Neural progenitor cell (in vitro differentiated cells): ENCODE data around the gene NHSL1. TPM values are rescaled to one million over a fixed set of nuclear protein-coding genes. Genes with fewer than 3 reads are reported as not detected.

Experiments used
- DNase-seq: peaks from one replicate; pipeline ENCODE4 v3.0.0-alpha.2; 2016; ENCODE audit warnings: low spot score
- H2AFZ ChIP-seq: fragments of 200-600 bp; sonication (generic); replicated peaks from 2 replicates; pipeline ENCODE4 v1.6.1; 2016; ENCODE audit warnings: antibody characterized with exemption
- H3F3A ChIP-seq: fragments of 200-600 bp; sonication (generic); 2 replicates; pipeline ENCODE4 v1.6.1; 2016; ENCODE audit warnings: antibody characterized with exemption, low read depth
- H3K27ac ChIP-seq: fragments of 200-600 bp; sonication (generic); 2 replicates; pipeline ENCODE4 v1.5.1; 2016; ENCODE audit warnings: mild to moderate bottlenecking
- H3K27me3 ChIP-seq: fragments of 200-600 bp; sonication (generic); 2 replicates; pipeline ENCODE4 v1.6.1; 2016; ENCODE audit warnings: mild to moderate bottlenecking, moderate library complexity
- H3K36me3 ChIP-seq: fragments of 200-600 bp; sonication (generic); 2 replicates; pipeline ENCODE4 v1.5.1; 2016
- H3K4me1 ChIP-seq: fragments of 200-600 bp; sonication (generic); 2 replicates; pipeline ENCODE4 v1.6.1; 2016; ENCODE audit warnings: mixed run types
- H3K4me2 ChIP-seq: fragments of 200-600 bp; sonication (generic); 2 replicates; pipeline ENCODE4 v1.6.1; 2016
- H3K4me3 ChIP-seq: fragments of 200-600 bp; sonication (generic); 2 replicates; pipeline ENCODE4 v1.5.1; 2016
- H3K79me2 ChIP-seq: fragments of 200-600 bp; sonication (generic); 2 replicates; pipeline ENCODE4 v1.6.1; 2016; ENCODE audit warnings: low read depth
- H3K9ac ChIP-seq: fragments of 200-600 bp; sonication (generic); 2 replicates; pipeline ENCODE4 v1.6.1; 2016
- H3K9me3 ChIP-seq: fragments of 200-600 bp; sonication (generic); 2 replicates; pipeline ENCODE4 v1.5.1; 2016; ENCODE audit warnings: low read depth
- H4K20me1 ChIP-seq: fragments of 200-600 bp; sonication (generic); 2 replicates; pipeline ENCODE4 v1.6.1; 2016; ENCODE audit warnings: low read depth
- H3K27ac Mint-ChIP-seq: 3 replicates; pipeline ENCODE4 v1.8.0; 2021; ENCODE audit warnings: mixed read lengths
- H3K27me3 Mint-ChIP-seq: 2 replicates; pipeline ENCODE4 v1.8.0; 2022; ENCODE audit warnings: low read depth, mild to moderate bottlenecking, inconsistent platforms, moderate library complexity, mixed read lengths; ENCODE audit not compliant: insufficient read depth
- H3K36me3 Mint-ChIP-seq: 3 replicates; pipeline ENCODE4 v1.8.0; 2021; ENCODE audit warnings: mixed read lengths
- H3K4me1 Mint-ChIP-seq: 3 replicates; pipeline ENCODE4 v1.8.0; 2021; ENCODE audit warnings: mixed read lengths
- H3K4me3 Mint-ChIP-seq: 3 replicates; pipeline ENCODE4 v1.8.0; 2021; ENCODE audit warnings: mild to moderate bottlenecking, moderate library complexity, mixed read lengths
- H3K9me3 Mint-ChIP-seq: 3 replicates; pipeline ENCODE4 v1.8.0; 2020; ENCODE audit warnings: mixed read lengths
- EZH2 ChIP-seq: fragments of 200-600 bp; sonication (generic); IDR thresholded peaks from 2 replicates; pipeline ENCODE4 v1.6.1; 2017; ENCODE audit warnings: antibody characterized with exemption, mild to moderate bottlenecking, moderate library complexity
- EZH2phosphoT487 ChIP-seq: fragments of 200-600 bp; sonication (generic); IDR thresholded peaks from 2 replicates; pipeline ENCODE4 v1.6.1; 2017; ENCODE audit warnings: antibody characterized with exemption
- total RNA-seq: library from RNA; depleted of rRNA; stranded (reverse); fragments of >200 nt; gene quantifications from 2 replicates; pipeline ENCODE4 v1.2.3, GENCODE V29; 2015; ENCODE audit warnings: low replicate concordance
- TF ChIP-seq, protein P1 (sequence below): fragments of 200-600 bp; sonication (generic); IDR thresholded peaks from 2 replicates; pipeline ENCODE4 v1.5.1; 2017; ENCODE audit warnings: antibody characterized with exemption, mild to moderate bottlenecking

NHSL1 gene
- total RNA-seq, 1 donor from 2014 or later = 12.1 TPM

DNA sequence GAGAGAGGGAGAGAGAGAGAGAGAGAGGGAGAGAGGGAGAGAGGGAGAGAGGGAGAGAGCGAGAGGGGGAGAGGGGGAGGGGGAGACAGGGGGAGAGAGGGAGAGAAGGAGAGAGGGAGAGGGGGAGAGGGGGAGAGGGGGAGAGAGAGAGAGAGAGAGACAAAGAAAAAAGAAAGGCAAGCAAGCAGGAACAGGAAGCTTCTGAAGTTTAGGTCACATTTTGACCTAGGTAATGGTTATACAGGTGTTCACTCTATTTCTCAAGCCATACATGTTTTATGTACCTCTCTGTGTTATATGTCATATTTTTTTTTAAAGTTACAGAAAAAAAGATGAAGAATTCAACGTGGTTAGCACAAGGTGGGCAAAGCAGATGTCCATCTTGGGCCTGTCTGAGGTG lies 9.4 kb downstream of the NHSL1 start:
- Histone ChIP-seq H3K27ac (no peak overlapping the region), H2AFZ (no peak overlapping the region), H3K36me3 (no peaks in the 10 kb centered on the region), H3K4me3 (no peak overlapping the region), H3K4me1 (peaks cover 48% of the 10 kb centered on the region), H3K27me3 (no peaks in the 10 kb centered on the region), H3K9me3 (no peaks in the 10 kb centered on the region), H3K79me2 (no peaks in the 10 kb centered on the region), H4K20me1 (peaks cover 22% of the 10 kb centered on the region), H3K9ac (no peak overlapping the region), H3K4me2 (no peak overlapping the region), H3F3A (peaks cover 20% of the 10 kb centered on the region)
- Mint-ChIP-seq H3K4me3 (no peak overlapping the region), H3K27ac (peak overlapping the region; percentile 12), H3K9me3 (no peaks in the 10 kb centered on the region), H3K4me1 (peaks cover 69% of the 10 kb centered on the region), H3K27me3 (no peaks in the 10 kb centered on the region), H3K36me3 (peaks cover 15% of the 10 kb centered on the region)
- TF ChIP-seq EZH2 = no peak
- TF ChIP-seq, protein P1, sequence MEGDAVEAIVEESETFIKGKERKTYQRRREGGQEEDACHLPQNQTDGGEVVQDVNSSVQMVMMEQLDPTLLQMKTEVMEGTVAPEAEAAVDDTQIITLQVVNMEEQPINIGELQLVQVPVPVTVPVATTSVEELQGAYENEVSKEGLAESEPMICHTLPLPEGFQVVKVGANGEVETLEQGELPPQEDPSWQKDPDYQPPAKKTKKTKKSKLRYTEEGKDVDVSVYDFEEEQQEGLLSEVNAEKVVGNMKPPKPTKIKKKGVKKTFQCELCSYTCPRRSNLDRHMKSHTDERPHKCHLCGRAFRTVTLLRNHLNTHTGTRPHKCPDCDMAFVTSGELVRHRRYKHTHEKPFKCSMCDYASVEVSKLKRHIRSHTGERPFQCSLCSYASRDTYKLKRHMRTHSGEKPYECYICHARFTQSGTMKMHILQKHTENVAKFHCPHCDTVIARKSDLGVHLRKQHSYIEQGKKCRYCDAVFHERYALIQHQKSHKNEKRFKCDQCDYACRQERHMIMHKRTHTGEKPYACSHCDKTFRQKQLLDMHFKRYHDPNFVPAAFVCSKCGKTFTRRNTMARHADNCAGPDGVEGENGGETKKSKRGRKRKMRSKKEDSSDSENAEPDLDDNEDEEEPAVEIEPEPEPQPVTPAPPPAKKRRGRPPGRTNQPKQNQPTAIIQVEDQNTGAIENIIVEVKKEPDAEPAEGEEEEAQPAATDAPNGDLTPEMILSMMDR = no peak
- TF ChIP-seq EZH2phosphoT487 = no peak
- DNase-seq = no peak

- H2AFZ ChIP-seq = no peak overlapping the region
- no peak for DNase-seq
- H3K27me3 Mint-ChIP-seq = peaks cover 2% of the 10 kb centered on the region
- H3K27me3 ChIP-seq = no peaks in the 10 kb centered on the region
- no peak overlapping the region for H3K27ac ChIP-seq
- no peak overlapping the region for H3K4me3 ChIP-seq
- H3K4me2 ChIP-seq = no peak overlapping the region
- no peak overlapping the region for H3K9ac ChIP-seq
- H3K36me3 Mint-ChIP-seq = peaks cover 20% of the 10 kb centered on the region
- H3K4me1 Mint-ChIP-seq = peaks cover 66% of the 10 kb centered on the region
- H3K9me3 Mint-ChIP-seq = no peaks in the 10 kb centered on the region
- H3K27ac Mint-ChIP-seq = peak overlapping the region; percentile 55
- peaks cover 20% of the 10 kb centered on the region for H3F3A ChIP-seq
- TF ChIP-seq, protein P1 = no peak
- no peak for TF ChIP-seq EZH2phosphoT487
- no peak for TF ChIP-seq EZH2
- H3K79me2 ChIP-seq = no peaks in the 10 kb centered on the region
- no peaks in the 10 kb centered on the region for H3K9me3 ChIP-seq
- peaks cover 13% of the 10 kb centered on the region for H4K20me1 ChIP-seq
- H3K4me3 Mint-ChIP-seq = no peak overlapping the region
- H3K4me1 ChIP-seq = peaks cover 36% of the 10 kb centered on the region
- H3K36me3 ChIP-seq = no peaks in the 10 kb centered on the region
Measured at GRCh38 chr6:138487102-138487604, 12.1 kb downstream of the NHSL1 start.

GRCh38 chr6:138486249-138487101 lies 12.8 kb downstream of the NHSL1 start:
- Mint-ChIP-seq H3K36me3 (peaks cover 25% of the 10 kb centered on the region), H3K27ac (peak overlapping the region; percentile 55), H3K4me3 (peak overlapping the region; percentile 64), H3K9me3 (no peaks in the 10 kb centered on the region), H3K27me3 (peaks cover 2% of the 10 kb centered on the region), H3K4me1 (peaks cover 59% of the 10 kb centered on the region)
- Histone ChIP-seq H3K4me3 (no peak overlapping the region), H3K27ac (peak overlapping the region; percentile 21), H3K79me2 (no peaks in the 10 kb centered on the region), H3K9ac (no peak overlapping the region), H3K27me3 (no peaks in the 10 kb centered on the region), H3K4me1 (peaks cover 30% of the 10 kb centered on the region), H3K36me3 (no peaks in the 10 kb centered on the region), H3F3A (peaks cover 20% of the 10 kb centered on the region), H4K20me1 (peaks cover 13% of the 10 kb centered on the region), H3K9me3 (no peaks in the 10 kb centered on the region), H3K4me2 (peak overlapping the region; percentile 67), H2AFZ (no peak overlapping the region)
- TF ChIP-seq EZH2phosphoT487 (no peak), EZH2 (no peak)
- no peak for DNase-seq
